HepG2 (cell line): Measurements from ENCODE around the gene ZNF512B. TPM values are rescaled to one million over a fixed set of nuclear protein-coding genes. Genes with fewer than 3 reads are reported as not detected.
A peak's percentile ranks its signal among the peaks of the same experiment; 100 is the strongest.

Experiments used
- ATF1 ChIP-seq: IDR thresholded peaks from 2 replicates; pipeline ENCODE4 v1.6.1; 2016; ENCODE audit warnings: mild to moderate bottlenecking, control low read depth
- BORCS8-MEF2B ChIP-seq: sonication (generic); formaldehyde crosslinking; IDR thresholded peaks from 2 replicates; pipeline ENCODE4 v1.8.0; 2022; ENCODE audit warnings: mild to moderate bottlenecking, missing genetic modification reagents
- CREM ChIP-seq, 2 experiments: sonication (generic) in 1 of 2; formaldehyde crosslinking in 1 of 2; IDR thresholded peaks; 2 replicates each; pipeline versions ENCODE4 v1.4.0 to v1.6.1; 2016 to 2020; ENCODE audit warnings: antibody characterized with exemption in 1 of 2, mild to moderate bottlenecking in 1 of 2, missing genetic modification reagents in 1 of 2
- FOXP1 ChIP-seq, 2 experiments: fragments of 450-650 bp in 1 of 2; IDR thresholded peaks; 2 replicates each; pipeline ENCODE4 v1.6.1; 2017 to 2018; ENCODE audit warnings: antibody characterized with exemption in 1 of 2
- HNF4G ChIP-seq, 2 experiments: sonication (generic) in 1 of 2; formaldehyde crosslinking in 1 of 2; IDR thresholded peaks; 2 replicates each; pipeline versions ENCODE4 v1.4.0 to v1.6.1; 2011 to 2020; ENCODE audit warnings: borderline replicate concordance in 2 of 2, low read depth in 2 of 2, mild to moderate bottlenecking in 2 of 2, low read length in 1 of 2, missing genetic modification reagents in 1 of 2, moderate library complexity in 1 of 2
- JDP2 ChIP-seq: sonication (generic); formaldehyde crosslinking; IDR thresholded peaks from 2 replicates; pipeline ENCODE4 v1.8.1; 2022; ENCODE audit warnings: missing genetic modification reagents, borderline replicate concordance
- KLF15 ChIP-seq: sonication (generic); formaldehyde crosslinking; IDR thresholded peaks from 2 replicates; pipeline ENCODE4 v1.8.1; 2023; ENCODE audit warnings: borderline replicate concordance, mild to moderate bottlenecking, inconsistent platforms, missing genetic modification reagents, mixed read lengths
- MBD4 ChIP-seq: IDR thresholded peaks from 2 replicates; pipeline ENCODE4 v1.6.1; 2012; ENCODE audit warnings: low read length, inconsistent platforms, borderline replicate concordance
- NFE2L1 ChIP-seq: sonication (generic); formaldehyde crosslinking; IDR thresholded peaks from 2 replicates; pipeline ENCODE4 v1.4.0; 2020; ENCODE audit warnings: missing genetic modification reagents, mild to moderate bottlenecking, borderline replicate concordance
- PITX1 ChIP-seq: sonication (generic); formaldehyde crosslinking; IDR thresholded peaks from 2 replicates; pipeline ENCODE4 v1.5.1; 2020; ENCODE audit warnings: mild to moderate bottlenecking, missing genetic modification reagents
- RXRA ChIP-seq: sonication (generic); formaldehyde crosslinking; IDR thresholded peaks from 2 replicates; pipeline ENCODE4 v1.5.1; 2020; ENCODE audit warnings: missing genetic modification reagents
- ZNF441 ChIP-seq: sonication (generic); formaldehyde crosslinking; IDR thresholded peaks from 2 replicates; pipeline ENCODE4 v1.7.0; 2021; ENCODE audit warnings: missing genetic modification reagents, borderline replicate concordance
- ZNF772 ChIP-seq: sonication (generic); formaldehyde crosslinking; IDR thresholded peaks from 2 replicates; pipeline ENCODE4 v1.5.0; 2020; ENCODE audit warnings: mild to moderate bottlenecking, missing genetic modification reagents
- polyA plus RNA-seq, 8 experiments: library from polyadenylated mRNA; depleted of rRNA in 3 of 8; stranded (reverse) in 7 of 8; unstranded in 1 of 8; fragments of >200 nt; fragmentation: Illumina TruSeq in 4 of 8; extraction: Trizol in 4 of 8; gene quantifications; 2 replicates each; pipeline versions ENCODE4 v1.2.1 to v1.2.3, GENCODE V29; 2011 to 2016; ENCODE audit warnings: low read depth in 4 of 8, missing spikeins in 1 of 8, mixed read lengths in 1 of 8; ENCODE audit not compliant: insufficient read depth in 1 of 8
- total RNA-seq, 5 experiments: library from RNA; depleted of rRNA; stranded (reverse); fragments of >200 nt; fragmentation: Illumina TruSeq; extraction: Trizol; gene quantifications; 2 replicates each; pipeline ENCODE4 v1.2.3, GENCODE V29; 2016; ENCODE audit warnings: low read depth in 1 of 5
- TF ChIP-seq, protein P1 (sequence below): sonication (generic); formaldehyde crosslinking; IDR thresholded peaks from 2 replicates; pipeline ENCODE4 v1.5.0; 2020; ENCODE audit warnings: missing genetic modification reagents, mild to moderate bottlenecking, borderline replicate concordance
- TF ChIP-seq, protein P2 (sequence below): IDR thresholded peaks from 2 replicates; pipeline ENCODE4 v1.6.1; 2016; ENCODE audit warnings: mild to moderate bottlenecking
- TF ChIP-seq, protein P3 (sequence below): sonication (generic); formaldehyde crosslinking; IDR thresholded peaks from 2 replicates; pipeline ENCODE4 v1.8.0; 2022; ENCODE audit warnings: mild to moderate bottlenecking, missing genetic modification reagents
- TF ChIP-seq, protein P4 (sequence below): sonication (generic); formaldehyde crosslinking; IDR thresholded peaks from 2 replicates; pipeline ENCODE4 v1.5.0; 2020; ENCODE audit warnings: mild to moderate bottlenecking, missing genetic modification reagents
- TF ChIP-seq, protein P5 (sequence below): sonication (generic); formaldehyde crosslinking; IDR thresholded peaks from 2 replicates; pipeline ENCODE4 v1.8.0; 2022; ENCODE audit warnings: mild to moderate bottlenecking, missing genetic modification reagents, moderate library complexity
- TF ChIP-seq, protein P6 (sequence below): sonication (generic); formaldehyde crosslinking; IDR thresholded peaks from 2 replicates; pipeline ENCODE4 v1.4.0; 2020; ENCODE audit warnings: missing genetic modification reagents

The ZNF512B gene
- total and polyA plus RNA-seq, 2 of the 13 experiments (the other 11 are each of a cell fraction or from before 2014, with no cell fraction given) = 11.5 to 30.6 TPM

DNA sequence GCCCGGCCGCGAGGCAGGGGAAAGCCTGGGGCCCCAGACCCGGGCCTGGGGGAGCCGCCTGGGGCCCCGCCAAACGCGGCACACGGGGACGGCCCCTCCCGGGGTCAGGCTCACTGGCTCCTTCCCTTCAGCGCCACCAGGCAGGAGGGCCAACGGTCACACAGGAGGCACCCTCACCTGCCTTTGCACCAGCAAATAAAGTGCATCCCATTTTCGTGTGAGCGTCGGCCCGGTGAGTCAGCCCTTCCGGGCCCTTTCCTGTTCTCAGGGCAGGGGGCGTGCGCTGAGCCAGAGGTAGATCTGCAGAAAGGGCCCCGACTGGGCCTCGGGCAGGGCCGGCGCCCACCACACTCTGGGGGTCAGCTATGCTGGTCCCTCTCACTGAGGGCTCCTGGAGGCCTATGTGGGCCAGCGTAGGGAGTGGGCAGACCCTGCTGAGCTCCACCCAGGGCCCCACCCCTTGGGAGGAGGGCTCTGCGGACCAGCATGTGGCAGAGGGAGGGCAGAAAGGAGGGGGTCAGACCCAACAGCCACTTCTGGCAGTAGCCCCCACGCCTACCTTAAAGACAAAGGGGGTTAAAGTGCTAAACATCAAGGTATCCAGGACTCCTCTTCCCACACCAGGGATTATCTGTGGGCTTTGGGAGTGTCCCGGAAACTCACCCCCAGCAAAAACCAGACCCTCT, 12.6 kb downstream of the ZNF512B start (continued):
- TF ChIP-seq, protein P1, sequence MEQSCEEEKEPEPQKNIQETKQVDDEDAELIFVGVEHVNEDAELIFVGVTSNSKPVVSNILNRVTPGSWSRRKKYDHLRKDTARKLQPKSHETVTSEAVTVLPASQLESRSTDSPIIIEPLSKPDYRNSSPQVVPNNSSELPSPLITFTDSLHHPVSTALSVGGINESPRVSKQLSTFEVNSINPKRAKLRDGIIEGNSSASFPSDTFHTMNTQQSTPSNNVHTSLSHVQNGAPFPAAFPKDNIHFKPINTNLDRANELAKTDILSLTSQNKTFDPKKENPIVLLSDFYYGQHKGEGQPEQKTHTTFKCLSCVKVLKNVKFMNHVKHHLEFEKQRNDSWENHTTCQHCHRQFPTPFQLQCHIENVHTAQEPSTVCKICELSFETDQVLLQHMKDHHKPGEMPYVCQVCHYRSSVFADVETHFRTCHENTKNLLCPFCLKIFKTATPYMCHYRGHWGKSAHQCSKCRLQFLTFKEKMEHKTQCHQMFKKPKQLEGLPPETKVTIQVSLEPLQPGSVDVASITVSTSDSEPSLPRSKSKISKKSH (CRISPR knock-in tag) = peak; percentile 93
- TF ChIP-seq CREM (IDR thresholded peaks at IDR 0.05) (no peak), CREM (CRISPR knock-in tag; IDR thresholded peaks at IDR 0.05) (no peak; the same call in 1 of the 2 replicates), BORCS8-MEF2B (CRISPR knock-in tag) (peak; percentile 49; the same call in 1 of the 2 replicates), RXRA (CRISPR knock-in tag) (peak; percentile 73; the same call in 1 of the 2 replicates), MBD4 (no peak), NFE2L1 (CRISPR knock-in tag) (no peak), PITX1 (peak; percentile 54), ZNF772 (CRISPR knock-in tag) (peak; percentile 93), HNF4G (IDR thresholded peaks at IDR 0.05; ENCODE audit: borderline replicate concordance, low read depth, low read length) (no peak; the same call in 1 of the 2 replicates), HNF4G (CRISPR knock-in tag; IDR thresholded peaks at IDR 0.05; ENCODE audit: borderline replicate concordance, low read depth) (no peak), ZNF441 (CRISPR knock-in tag) (no peak), FOXP1 (IDR thresholded peaks at IDR 0.05) (no peak), FOXP1 (CRISPR knock-in tag; IDR thresholded peaks at IDR 0.05) (no peak), ATF1 (CRISPR knock-in tag) (no peak), KLF15 (CRISPR knock-in tag) (no peak), JDP2 (no peak)
- TF ChIP-seq, protein P2, sequence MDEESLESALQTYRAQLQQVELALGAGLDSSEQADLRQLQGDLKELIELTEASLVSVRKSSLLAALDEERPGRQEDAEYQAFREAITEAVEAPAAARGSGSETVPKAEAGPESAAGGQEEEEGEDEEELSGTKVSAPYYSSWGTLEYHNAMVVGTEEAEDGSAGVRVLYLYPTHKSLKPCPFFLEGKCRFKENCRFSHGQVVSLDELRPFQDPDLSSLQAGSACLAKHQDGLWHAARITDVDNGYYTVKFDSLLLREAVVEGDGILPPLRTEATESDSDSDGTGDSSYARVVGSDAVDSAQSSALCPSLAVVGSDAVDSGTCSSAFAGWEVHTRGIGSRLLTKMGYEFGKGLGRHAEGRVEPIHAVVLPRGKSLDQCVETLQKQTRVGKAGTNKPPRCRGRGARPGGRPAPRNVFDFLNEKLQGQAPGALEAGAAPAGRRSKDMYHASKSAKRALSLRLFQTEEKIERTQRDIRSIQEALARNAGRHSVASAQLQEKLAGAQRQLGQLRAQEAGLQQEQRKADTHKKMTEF = peak; percentile 73
- TF ChIP-seq, protein P3, sequence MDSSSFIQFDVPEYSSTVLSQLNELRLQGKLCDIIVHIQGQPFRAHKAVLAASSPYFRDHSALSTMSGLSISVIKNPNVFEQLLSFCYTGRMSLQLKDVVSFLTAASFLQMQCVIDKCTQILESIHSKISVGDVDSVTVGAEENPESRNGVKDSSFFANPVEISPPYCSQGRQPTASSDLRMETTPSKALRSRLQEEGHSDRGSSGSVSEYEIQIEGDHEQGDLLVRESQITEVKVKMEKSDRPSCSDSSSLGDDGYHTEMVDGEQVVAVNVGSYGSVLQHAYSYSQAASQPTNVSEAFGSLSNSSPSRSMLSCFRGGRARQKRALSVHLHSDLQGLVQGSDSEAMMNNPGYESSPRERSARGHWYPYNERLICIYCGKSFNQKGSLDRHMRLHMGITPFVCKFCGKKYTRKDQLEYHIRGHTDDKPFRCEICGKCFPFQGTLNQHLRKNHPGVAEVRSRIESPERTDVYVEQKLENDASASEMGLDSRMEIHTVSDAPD (CRISPR knock-in tag) = peak; percentile 40; the same call in 1 of the 2 replicates
- TF ChIP-seq, protein P4, sequence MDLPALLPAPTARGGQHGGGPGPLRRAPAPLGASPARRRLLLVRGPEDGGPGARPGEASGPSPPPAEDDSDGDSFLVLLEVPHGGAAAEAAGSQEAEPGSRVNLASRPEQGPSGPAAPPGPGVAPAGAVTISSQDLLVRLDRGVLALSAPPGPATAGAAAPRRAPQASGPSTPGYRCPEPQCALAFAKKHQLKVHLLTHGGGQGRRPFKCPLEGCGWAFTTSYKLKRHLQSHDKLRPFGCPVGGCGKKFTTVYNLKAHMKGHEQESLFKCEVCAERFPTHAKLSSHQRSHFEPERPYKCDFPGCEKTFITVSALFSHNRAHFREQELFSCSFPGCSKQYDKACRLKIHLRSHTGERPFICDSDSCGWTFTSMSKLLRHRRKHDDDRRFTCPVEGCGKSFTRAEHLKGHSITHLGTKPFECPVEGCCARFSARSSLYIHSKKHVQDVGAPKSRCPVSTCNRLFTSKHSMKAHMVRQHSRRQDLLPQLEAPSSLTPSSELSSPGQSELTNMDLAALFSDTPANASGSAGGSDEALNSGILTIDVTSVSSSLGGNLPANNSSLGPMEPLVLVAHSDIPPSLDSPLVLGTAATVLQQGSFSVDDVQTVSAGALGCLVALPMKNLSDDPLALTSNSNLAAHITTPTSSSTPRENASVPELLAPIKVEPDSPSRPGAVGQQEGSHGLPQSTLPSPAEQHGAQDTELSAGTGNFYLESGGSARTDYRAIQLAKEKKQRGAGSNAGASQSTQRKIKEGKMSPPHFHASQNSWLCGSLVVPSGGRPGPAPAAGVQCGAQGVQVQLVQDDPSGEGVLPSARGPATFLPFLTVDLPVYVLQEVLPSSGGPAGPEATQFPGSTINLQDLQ (CRISPR knock-in tag) = no peak; the same call in 1 of the 2 replicates
- TF ChIP-seq, protein P5, sequence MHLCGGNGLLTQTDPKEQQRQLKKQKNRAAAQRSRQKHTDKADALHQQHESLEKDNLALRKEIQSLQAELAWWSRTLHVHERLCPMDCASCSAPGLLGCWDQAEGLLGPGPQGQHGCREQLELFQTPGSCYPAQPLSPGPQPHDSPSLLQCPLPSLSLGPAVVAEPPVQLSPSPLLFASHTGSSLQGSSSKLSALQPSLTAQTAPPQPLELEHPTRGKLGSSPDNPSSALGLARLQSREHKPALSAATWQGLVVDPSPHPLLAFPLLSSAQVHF = no peak
- TF ChIP-seq, protein P6, sequence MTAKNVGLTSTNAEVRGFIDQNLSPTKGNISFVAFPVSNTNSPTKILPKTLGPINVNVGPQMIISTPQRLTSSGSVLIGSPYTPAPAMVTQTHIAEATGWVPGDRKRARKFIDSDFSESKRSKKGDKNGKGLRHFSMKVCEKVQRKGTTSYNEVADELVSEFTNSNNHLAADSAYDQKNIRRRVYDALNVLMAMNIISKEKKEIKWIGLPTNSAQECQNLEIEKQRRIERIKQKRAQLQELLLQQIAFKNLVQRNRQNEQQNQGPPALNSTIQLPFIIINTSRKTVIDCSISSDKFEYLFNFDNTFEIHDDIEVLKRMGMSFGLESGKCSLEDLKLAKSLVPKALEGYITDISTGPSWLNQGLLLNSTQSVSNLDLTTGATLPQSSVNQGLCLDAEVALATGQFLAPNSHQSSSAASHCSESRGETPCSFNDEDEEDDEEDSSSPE (CRISPR knock-in tag) = no peak; the same call in 1 of the 2 replicates
